B cell (primary cell): ENCODE results near the gene NR3C2. TPM values are rescaled to one million over a fixed set of nuclear protein-coding genes. Genes with fewer than 3 reads are reported as not detected.

Source experiments
- ATAC-seq: fragments of 200-7000 bp; cut with Tn5 transposase; one replicate; pipeline ENCODE4 v1.10.0; 2021; ENCODE audit warnings: low read depth, mild to moderate bottlenecking, moderate number of reproducible peaks, moderate library complexity
- CTCF ChIA-PET: fragments of 350-600 bp; sonication (Branson Sonifier 250); formaldehyde crosslinking; loops from one replicate; lab custom pipeline; 2021; ENCODE audit warnings: antibody characterized with exemption, inconsistent platforms; lab: Charles Lee
- POLR2A ChIA-PET: fragments of 350-600 bp; sonication (Branson Sonifier 250); formaldehyde crosslinking; loops from one replicate; lab custom pipeline; 2021; ENCODE audit warnings: antibody characterized with exemption; lab: Charles Lee
- DNase-seq: peaks from one replicate; pipeline ENCODE4 v3.0.0; 2013
- H2AFZ ChIP-seq: 2 replicates; pipeline ENCODE4 v1.6.1; 2012; ENCODE audit warnings: mild to moderate bottlenecking, low read depth, low read length; ENCODE audit not compliant: insufficient read depth, poor library complexity, severe bottlenecking
- H3K27ac ChIP-seq, 2 donors: 1 replicate in 1 of 2; 2 replicates in 1 of 2; pipeline ENCODE4 v1.5.1; 2012 to 2013; ENCODE audit warnings: low read length in 2 of 2, mild to moderate bottlenecking in 2 of 2, moderate library complexity in 1 of 2
- H3K27me3 ChIP-seq, 4 experiments: fragments of 200-600 bp in 1 of 4; sonication (generic) in 1 of 4; replicated peaks in 1 of 4; 1 replicate in 2 of 4; 2 replicates in 2 of 4; pipeline versions ENCODE4 v1.6.1 to v1.7.0; 2013 to 2016; ENCODE audit warnings: low read length in 3 of 4, mild to moderate bottlenecking in 2 of 4, mixed read lengths in 1 of 4, moderate library complexity in 1 of 4; ENCODE audit not compliant: insufficient read depth in 4 of 4, control insufficient read depth in 3 of 4; ENCODE audit errors: control extremely low read depth in 1 of 4
- H3K36me3 ChIP-seq, 2 experiments: replicated peaks in 1 of 2; 1 replicate in 1 of 2; 2 replicates in 1 of 2; pipeline versions ENCODE4 v1.6.1 to v1.7.1; 2013; ENCODE audit warnings: low read length in 1 of 2; ENCODE audit not compliant: insufficient read depth in 2 of 2, control insufficient read depth in 1 of 2; ENCODE audit errors: control extremely low read depth in 1 of 2, extremely low read depth in 1 of 2
- H3K4me1 ChIP-seq, 2 donors: fragments of 200-600 bp in 1 of 2; sonication (generic) in 1 of 2; 1 replicate in 1 of 2; 2 replicates in 1 of 2; pipeline versions ENCODE4 v1.5.1 to v1.6.1; 2013 to 2017; ENCODE audit warnings: low read length in 2 of 2; ENCODE audit not compliant: control insufficient read depth in 2 of 2, insufficient read depth in 2 of 2
- H3K4me2 ChIP-seq: replicated peaks from 2 replicates; pipeline ENCODE3; 2012; ENCODE audit warnings: mild to moderate bottlenecking, low read depth, low read length; ENCODE audit not compliant: poor library complexity, severe bottlenecking
- H3K4me3 ChIP-seq, 5 experiments: fragments of 200-600 bp in 1 of 5; sonication (generic) in 1 of 5; 1 replicate in 3 of 5; 2 replicates in 2 of 5; pipeline versions ENCODE4 v1.5.1 to v1.7.0; 2011 to 2016; ENCODE audit warnings: low read length in 4 of 5, mild to moderate bottlenecking in 4 of 5, low read depth in 2 of 5, control low read depth in 1 of 5, moderate library complexity in 1 of 5; ENCODE audit not compliant: insufficient read depth in 1 of 5; ENCODE audit errors: control extremely low read depth in 1 of 5, extremely low read depth in 1 of 5
- H3K79me2 ChIP-seq: fragments of 200-600 bp; sonication (generic); one replicate; pipeline ENCODE4 v1.6.0; 2016; ENCODE audit warnings: low read length; ENCODE audit not compliant: control insufficient read depth, insufficient read depth
- H3K9ac ChIP-seq: fragments of 200-600 bp; sonication (generic); 2 replicates; pipeline ENCODE4 v1.6.1; 2017; ENCODE audit warnings: mild to moderate bottlenecking, low read length, moderate library complexity
- H3K9me3 ChIP-seq, 3 donors: one replicate each; pipeline versions ENCODE4 v1.6.1 to v1.7.1; 2013; ENCODE audit warnings: low read length in 2 of 3; ENCODE audit not compliant: control insufficient read depth in 2 of 3, insufficient read depth in 1 of 3; ENCODE audit errors: control extremely low read depth in 1 of 3
- H4K20me1 ChIP-seq: 2 replicates; pipeline ENCODE4 v1.6.0; 2012; ENCODE audit warnings: mild to moderate bottlenecking, low read length; ENCODE audit not compliant: insufficient read depth, control insufficient read depth, poor library complexity, severe bottlenecking
- H3K27ac Mint-ChIP-seq: one replicate; pipeline ENCODE4 v1.8.0; 2021; ENCODE audit warnings: mixed read lengths
- H3K27me3 Mint-ChIP-seq: one replicate; pipeline ENCODE4 v1.8.0; 2021; ENCODE audit warnings: mixed read lengths
- H3K4me1 Mint-ChIP-seq: one replicate; pipeline ENCODE4 v1.8.0; 2021; ENCODE audit warnings: mixed read lengths
- H3K4me3 Mint-ChIP-seq: one replicate; pipeline ENCODE4 v1.8.0; 2021; ENCODE audit warnings: mixed read lengths
- H3K9me3 Mint-ChIP-seq: one replicate; pipeline ENCODE4 v1.8.0; 2022; ENCODE audit warnings: mixed read lengths; ENCODE audit not compliant: insufficient read depth
- EZH2 ChIP-seq: IDR thresholded peaks from 2 replicates; pipeline ENCODE4 v1.6.1; 2012; ENCODE audit warnings: borderline replicate concordance, low read depth, mild to moderate bottlenecking, moderate library complexity, low read length; ENCODE audit not compliant: insufficient read depth, poor library complexity, severe bottlenecking
- WGBS: methylation state at CpG from one replicate; pipeline ENCODE4 v1.1.5; 2013; ENCODE audit warnings: missing lambda C conversion rate; ENCODE audit not compliant: insufficient coverage; 5-methylcytosine and 5-hydroxymethylcytosine counted together
- intact Hi-C: fragments of 100-400 bp; cut with micrococcal nuclease; formaldehyde crosslinking; loops from one replicate; pipeline ENCODE4 v1.10.0; 2022
- polyA plus RNA-seq: library from polyadenylated mRNA; depleted of rRNA; stranded (reverse); fragments of >200 nt; gene quantifications from 2 replicates; pipeline ENCODE4 v1.2.3, GENCODE V29; 2012
- total RNA-seq, 2 donors: library from RNA; stranded (reverse); fragments of 120-200 nt in 1 of 2; gene quantifications; 1 replicate in 1 of 2; 2 replicates in 1 of 2; pipeline versions ENCODE4 v1.2.3 to v1.2.4, GENCODE V29; 2013 to 2022
- TF ChIP-seq, protein P1 (sequence below): fragments of 200-600 bp; IDR thresholded peaks from one replicate; pipeline ENCODE4 v1.8.0; 2022; ENCODE audit warnings: antibody characterized with exemption, mild to moderate bottlenecking

Gene NR3C2
- total and polyA plus RNA-seq, 2 donors (not counting 1 experiment from before 2014, with no cell fraction given), result 6.7 to 19.3 TPM

- H3K9ac ChIP-seq, result no peak overlapping the region
- H3K79me2 ChIP-seq, result no peaks in the 10 kb centered on the region
- CTCF ChIA-PET, result no interaction called here
- Mint-ChIP-seq H3K27ac (no peak overlapping the region), H3K27me3 (no peaks in the 10 kb centered on the region), H3K9me3 (peaks cover 3% of the 10 kb centered on the region), H3K4me3 (no peak overlapping the region), H3K4me1 (no peaks in the 10 kb centered on the region)
- intact Hi-C loops, result no loop called here
- TF ChIP-seq, protein P1, sequence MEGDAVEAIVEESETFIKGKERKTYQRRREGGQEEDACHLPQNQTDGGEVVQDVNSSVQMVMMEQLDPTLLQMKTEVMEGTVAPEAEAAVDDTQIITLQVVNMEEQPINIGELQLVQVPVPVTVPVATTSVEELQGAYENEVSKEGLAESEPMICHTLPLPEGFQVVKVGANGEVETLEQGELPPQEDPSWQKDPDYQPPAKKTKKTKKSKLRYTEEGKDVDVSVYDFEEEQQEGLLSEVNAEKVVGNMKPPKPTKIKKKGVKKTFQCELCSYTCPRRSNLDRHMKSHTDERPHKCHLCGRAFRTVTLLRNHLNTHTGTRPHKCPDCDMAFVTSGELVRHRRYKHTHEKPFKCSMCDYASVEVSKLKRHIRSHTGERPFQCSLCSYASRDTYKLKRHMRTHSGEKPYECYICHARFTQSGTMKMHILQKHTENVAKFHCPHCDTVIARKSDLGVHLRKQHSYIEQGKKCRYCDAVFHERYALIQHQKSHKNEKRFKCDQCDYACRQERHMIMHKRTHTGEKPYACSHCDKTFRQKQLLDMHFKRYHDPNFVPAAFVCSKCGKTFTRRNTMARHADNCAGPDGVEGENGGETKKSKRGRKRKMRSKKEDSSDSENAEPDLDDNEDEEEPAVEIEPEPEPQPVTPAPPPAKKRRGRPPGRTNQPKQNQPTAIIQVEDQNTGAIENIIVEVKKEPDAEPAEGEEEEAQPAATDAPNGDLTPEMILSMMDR, result no peak
- no peak for TF ChIP-seq EZH2
- ATAC-seq (no peak), DNase-seq (no peak)
- H3K9me3 ChIP-seq, result peaks cover 0 to 22% (median 7%) of the 10 kb centered on the region in 3 donors
- H3K4me3 ChIP-seq, result no peak overlapping the region
- H2AFZ ChIP-seq, result no peak overlapping the region
- H3K27ac ChIP-seq, result no peak overlapping the region
- 94% methylated on average over 5 of the region's 11 CpGs for WGBS
- H4K20me1 ChIP-seq, result no peaks in the 10 kb centered on the region
- H3K4me1 ChIP-seq, result no peaks in the 10 kb centered on the region
- H3K36me3 ChIP-seq, result no peaks in the 10 kb centered on the region
- POLR2A ChIA-PET, result no interaction called here
- H3K27me3 ChIP-seq, result no peaks in the 10 kb centered on the region
- H3K4me2 ChIP-seq, result no peak overlapping the region
Observed at GRCh38 chr4:148069086-148069894, 372.9 kb downstream of the NR3C2 start.
